MCF 10A (cell line): Measurements from ENCODE around the gene UQCR11. TPM values are rescaled to one million over a fixed set of nuclear protein-coding genes. Genes with fewer than 3 reads are reported as not detected.

Experiments used
- BruUV-seq: library from RNA; stranded (reverse); fragments of 400-500 nt; replicated peaks from 2 replicates; lab custom pipeline; 2021; lab: Mats Ljungman, UMichigan
- CTCF ChIA-PET: fragments of 300-600 bp; sonication (Branson Sonifier 250); formaldehyde crosslinking; extraction: SDS; loops from one replicate; lab custom pipeline; 2021; ENCODE audit warnings: antibody characterized with exemption, inconsistent platforms; lab: Yijun Ruan, JAX
- POLR2A ChIA-PET: fragments of 300-600, 350-650 bp; sonication (Branson Sonifier 250); formaldehyde crosslinking; extraction: SDS; loops from one replicate; lab custom pipeline; 2020; ENCODE audit warnings: antibody characterized with exemption, inconsistent platforms; lab: Yijun Ruan, JAX
- DNase-seq: peaks from one replicate; pipeline ENCODE4 v3.0.0-alpha.2; 2018; ENCODE audit not compliant: unreplicated experiment
- H3K27ac Mint-ChIP-seq: one replicate; pipeline ENCODE4 v1.8.0; 2022; ENCODE audit warnings: mild to moderate bottlenecking, low read depth, mixed read lengths; ENCODE audit not compliant: unreplicated experiment
- H3K27me3 Mint-ChIP-seq: one replicate; pipeline ENCODE4 v1.8.0; 2022; ENCODE audit warnings: mixed read lengths; ENCODE audit not compliant: insufficient read depth, unreplicated experiment
- H3K36me3 Mint-ChIP-seq: one replicate; pipeline ENCODE4 v1.8.0; 2022; ENCODE audit warnings: mild to moderate bottlenecking, moderate library complexity, mixed read lengths; ENCODE audit not compliant: insufficient read depth, unreplicated experiment
- H3K4me1 Mint-ChIP-seq: one replicate; pipeline ENCODE4 v1.8.0; 2022; ENCODE audit warnings: mixed read lengths; ENCODE audit not compliant: insufficient read depth, unreplicated experiment
- H3K4me3 Mint-ChIP-seq: one replicate; pipeline ENCODE4 v1.8.0; 2022; ENCODE audit warnings: mild to moderate bottlenecking, moderate library complexity, mixed read lengths; ENCODE audit not compliant: unreplicated experiment
- H3K9me3 Mint-ChIP-seq: one replicate; pipeline ENCODE4 v1.8.0; 2022; ENCODE audit warnings: mixed read lengths; ENCODE audit not compliant: unreplicated experiment
- intact Hi-C: fragments of 100-400 bp; cut with micrococcal nuclease; formaldehyde crosslinking; loops from 2 replicates; pipeline ENCODE4 v1.14.1; 2022
- total RNA-seq: library from RNA; stranded (reverse); gene quantifications from 2 replicates; pipeline ENCODE4 v1.2.3, GENCODE V29; 2022
- TF ChIP-seq, protein P1 (sequence below): fragments of 200-600 bp; IDR thresholded peaks from one replicate; pipeline ENCODE4 v1.8.0; 2022; ENCODE audit warnings: antibody characterized with exemption, mild to moderate bottlenecking; ENCODE audit not compliant: unreplicated experiment

Gene UQCR11
- total RNA-seq, 1 experiment from 2014 or later = 256 TPM

- ChIA-PET POLR2A (no interaction called here), CTCF (interaction anchor here (0.5 kb wide), 1 partner anchor 23 kb away, joined by 3 read pairs; no protein-coding TSS in a partner anchor)
- TF ChIP-seq, protein P1, sequence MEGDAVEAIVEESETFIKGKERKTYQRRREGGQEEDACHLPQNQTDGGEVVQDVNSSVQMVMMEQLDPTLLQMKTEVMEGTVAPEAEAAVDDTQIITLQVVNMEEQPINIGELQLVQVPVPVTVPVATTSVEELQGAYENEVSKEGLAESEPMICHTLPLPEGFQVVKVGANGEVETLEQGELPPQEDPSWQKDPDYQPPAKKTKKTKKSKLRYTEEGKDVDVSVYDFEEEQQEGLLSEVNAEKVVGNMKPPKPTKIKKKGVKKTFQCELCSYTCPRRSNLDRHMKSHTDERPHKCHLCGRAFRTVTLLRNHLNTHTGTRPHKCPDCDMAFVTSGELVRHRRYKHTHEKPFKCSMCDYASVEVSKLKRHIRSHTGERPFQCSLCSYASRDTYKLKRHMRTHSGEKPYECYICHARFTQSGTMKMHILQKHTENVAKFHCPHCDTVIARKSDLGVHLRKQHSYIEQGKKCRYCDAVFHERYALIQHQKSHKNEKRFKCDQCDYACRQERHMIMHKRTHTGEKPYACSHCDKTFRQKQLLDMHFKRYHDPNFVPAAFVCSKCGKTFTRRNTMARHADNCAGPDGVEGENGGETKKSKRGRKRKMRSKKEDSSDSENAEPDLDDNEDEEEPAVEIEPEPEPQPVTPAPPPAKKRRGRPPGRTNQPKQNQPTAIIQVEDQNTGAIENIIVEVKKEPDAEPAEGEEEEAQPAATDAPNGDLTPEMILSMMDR = no peak
- intact Hi-C loops = no loop called here
- Mint-ChIP-seq H3K4me3 (no peak overlapping the region), H3K4me1 (no peaks in the 10 kb centered on the region), H3K27ac (no peak overlapping the region), H3K9me3 (no peaks in the 10 kb centered on the region), H3K36me3 (peaks cover 4% of the 10 kb centered on the region), H3K27me3 (no peaks in the 10 kb centered on the region)
- no peak for DNase-seq
- no TSS peak for BruUV-seq
Observed at GRCh38 chr19:1561236-1561842, 43.9 kb downstream of the UQCR11 start.

DNA sequence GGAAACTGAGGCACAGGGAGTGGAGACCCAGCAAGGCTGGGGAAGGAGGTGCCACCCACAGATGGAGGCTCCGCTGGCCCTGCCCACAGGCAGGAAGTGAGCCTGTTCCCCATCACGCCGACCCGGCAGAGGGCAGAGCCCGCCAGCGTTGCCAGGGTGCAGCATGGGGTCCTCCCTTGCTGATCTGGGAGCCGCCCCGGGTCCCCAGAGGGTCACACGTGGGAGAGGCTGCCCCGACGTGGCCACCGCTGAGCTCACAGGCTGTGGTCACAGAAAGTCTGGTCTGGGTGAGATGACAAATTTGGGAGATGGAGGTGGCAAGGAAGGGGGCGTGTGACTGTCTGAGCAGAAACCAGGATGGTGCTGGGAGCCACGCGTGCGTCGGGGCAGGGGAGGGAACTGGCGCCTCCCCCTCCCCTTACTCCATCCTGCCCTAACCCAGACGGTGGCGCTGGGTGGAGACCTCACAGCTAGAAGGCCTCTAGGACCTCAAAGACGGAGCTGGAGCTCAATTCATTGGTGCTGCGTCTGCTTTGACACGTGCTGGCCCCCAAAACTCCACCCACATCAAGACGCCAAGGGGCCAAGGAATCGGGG is 44.9 kb downstream of the UQCR11 start:
- ChIA-PET POLR2A (no interaction called here), CTCF (no interaction called here)
- intact Hi-C loops = no loop called here
- BruUV-seq = no TSS peak
- Mint-ChIP-seq H3K27ac (no peak overlapping the region), H3K9me3 (no peaks in the 10 kb centered on the region), H3K27me3 (no peaks in the 10 kb centered on the region), H3K4me3 (no peak overlapping the region), H3K4me1 (no peaks in the 10 kb centered on the region), H3K36me3 (peaks cover 3% of the 10 kb centered on the region)
- no peak for DNase-seq
- TF ChIP-seq, protein P1 = no peak

DNA sequence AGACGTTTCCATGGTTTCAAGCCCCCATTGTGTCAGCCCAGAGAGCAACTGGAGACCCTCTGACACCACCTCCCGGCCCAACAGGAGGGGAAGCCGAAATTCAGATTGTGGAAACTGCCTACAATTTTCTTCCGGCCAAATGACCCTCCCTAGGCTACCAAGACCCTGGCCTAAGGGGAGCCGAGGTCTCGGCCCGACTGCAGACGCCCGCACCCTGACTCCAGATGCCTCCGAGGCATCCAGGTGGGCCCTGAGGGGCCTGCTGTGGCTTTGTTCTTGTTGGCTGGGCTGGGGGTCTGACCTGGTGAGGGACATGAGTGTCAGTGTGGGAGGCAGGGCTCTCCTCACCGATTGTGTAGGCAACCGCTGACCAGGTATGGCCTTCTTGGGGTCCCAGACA is 46.7 kb downstream of the UQCR11 start:
- no peaks in the 10 kb centered on the region for H3K9me3 Mint-ChIP-seq
- H3K36me3 Mint-ChIP-seq = no peaks in the 10 kb centered on the region
- H3K4me3 Mint-ChIP-seq = no peak overlapping the region
- no peak overlapping the region for H3K27ac Mint-ChIP-seq
- H3K4me1 Mint-ChIP-seq = no peaks in the 10 kb centered on the region
- no peak for DNase-seq
- POLR2A ChIA-PET = no interaction called here
- no peaks in the 10 kb centered on the region for H3K27me3 Mint-ChIP-seq
- no TSS peak for BruUV-seq
- intact Hi-C loops = no loop called here
- CTCF ChIA-PET = no interaction called here
- TF ChIP-seq, protein P1 = no peak

GRCh38 chr19:1556390-1557070 is 48.7 kb downstream of the UQCR11 start:
- CTCF ChIA-PET = no interaction called here
- intact Hi-C loops = no loop called here
- no peak overlapping the region for H3K4me3 Mint-ChIP-seq
- H3K4me1 Mint-ChIP-seq = no peaks in the 10 kb centered on the region
- no peaks in the 10 kb centered on the region for H3K36me3 Mint-ChIP-seq
- H3K27ac Mint-ChIP-seq = no peak overlapping the region
- POLR2A ChIA-PET = no interaction called here
- H3K27me3 Mint-ChIP-seq = no peaks in the 10 kb centered on the region
- H3K9me3 Mint-ChIP-seq = no peaks in the 10 kb centered on the region
- no peak for DNase-seq
- no TSS peak for BruUV-seq
- TF ChIP-seq, protein P1 = no peak
